IMR-90 (cell line): ENCODE results near the gene MFAP3. TPM values are rescaled to one million over a fixed set of nuclear protein-coding genes. Genes with fewer than 3 reads are reported as not detected.

Experiments
- ATAC-seq: fragments of 200-7000 bp; cut with Tn5 transposase; 2 replicates; pipeline ENCODE4 v1.9.1; 2020; ENCODE audit warnings: low read depth, mild to moderate bottlenecking, moderate library complexity
- Bru-seq: library from RNA; stranded (reverse); fragments of 400-500 nt; gene quantifications from one replicate; lab custom pipeline; 2021; lab: Mats Ljungman, UMichigan
- BruChase-seq, 2 experiments: library from RNA; stranded (reverse); fragments of 400-500 nt; gene quantifications; one replicate each; lab custom pipeline; 2021; lab: Mats Ljungman, UMichigan
- BruUV-seq: library from RNA; stranded (reverse); fragments of 400-500 nt; replicated peaks from 2 replicates; lab custom pipeline; 2021; lab: Mats Ljungman, UMichigan
- CTCF ChIA-PET: fragments of 300-600 bp; formaldehyde crosslinking; extraction: SDS; loops from one replicate; lab custom pipeline; 2021; ENCODE audit warnings: antibody characterized with exemption; lab: Yijun Ruan, JAX
- POLR2A ChIA-PET: fragments of 300-600 bp; sonication (Branson Sonifier 250); formaldehyde crosslinking; loops from one replicate; lab custom pipeline; 2022; ENCODE audit warnings: antibody characterized with exemption; ENCODE audit not compliant: unreplicated experiment; lab: Charles Lee
- DNase-seq: peaks from one replicate; pipeline ENCODE4 v3.0.0; 2013
- H2AFZ ChIP-seq: replicated peaks from 2 replicates; pipeline ENCODE3; 2013; ENCODE audit warnings: low read length, mild to moderate bottlenecking; ENCODE audit not compliant: poor library complexity
- H2AK5ac ChIP-seq: 2 replicates; pipeline ENCODE4 v1.6.1; 2013; ENCODE audit warnings: low read depth, low read length, inconsistent platforms
- H2AK9ac ChIP-seq: replicated peaks from 2 replicates; pipeline ENCODE3; 2013; ENCODE audit warnings: mild to moderate bottlenecking, low read depth, low read length, moderate library complexity; ENCODE audit not compliant: poor library complexity
- H2BK120ac ChIP-seq: 2 replicates; pipeline ENCODE4 v1.6.1; 2013; ENCODE audit warnings: low read depth, low read length, inconsistent platforms
- H2BK15ac ChIP-seq: 3 replicates; pipeline ENCODE4 v1.6.1; 2013; ENCODE audit warnings: low read depth, low read length, inconsistent platforms
- H2BK20ac ChIP-seq: 2 replicates; pipeline ENCODE4 v1.6.1; 2013; ENCODE audit warnings: low read depth, mild to moderate bottlenecking, inconsistent platforms, low read length, moderate library complexity
- H2BK5ac ChIP-seq: 2 replicates; pipeline ENCODE4 v1.6.1; 2013; ENCODE audit warnings: mild to moderate bottlenecking, low read depth, low read length, inconsistent platforms; ENCODE audit not compliant: poor library complexity, severe bottlenecking
- H3K14ac ChIP-seq: replicated peaks from 2 replicates; pipeline ENCODE4 v1.6.1; 2013; ENCODE audit warnings: low read depth, low read length, inconsistent platforms
- H3K18ac ChIP-seq: 2 replicates; pipeline ENCODE4 v1.6.1; 2013; ENCODE audit warnings: low read depth, low read length, control low read depth
- H3K23ac ChIP-seq: 2 replicates; pipeline ENCODE4 v1.6.1; 2013; ENCODE audit warnings: low read depth, low read length, inconsistent platforms
- H3K27ac ChIP-seq: 2 replicates; pipeline ENCODE4 v1.5.1; 2013; ENCODE audit warnings: mild to moderate bottlenecking, control low read depth, low read length; ENCODE audit not compliant: insufficient read depth
- H3K27me3 ChIP-seq: 2 replicates; pipeline ENCODE4 v1.6.1; 2013; ENCODE audit warnings: low read length; ENCODE audit not compliant: control insufficient read depth, insufficient read depth
- H3K36me3 ChIP-seq: 2 replicates; pipeline ENCODE4 v1.6.1; 2013; ENCODE audit warnings: low read length, mixed read lengths; ENCODE audit not compliant: control insufficient read depth, insufficient read depth
- H3K4ac ChIP-seq: 2 replicates; pipeline ENCODE4 v1.6.1; 2013; ENCODE audit warnings: low read depth, low read length, inconsistent platforms
- H3K4me1 ChIP-seq: 2 replicates; pipeline ENCODE4 v1.6.1; 2013; ENCODE audit warnings: low read length, mixed read lengths; ENCODE audit not compliant: control insufficient read depth, insufficient read depth
- H3K4me2 ChIP-seq: 2 replicates; pipeline ENCODE4 v1.6.1; 2013; ENCODE audit warnings: low read depth, mild to moderate bottlenecking, control low read depth, low read length, moderate library complexity
- H3K4me3 ChIP-seq: 2 replicates; pipeline ENCODE4 v1.5.1; 2013; ENCODE audit warnings: low read depth, mild to moderate bottlenecking, control low read depth, low read length, moderate library complexity; ENCODE audit not compliant: insufficient read depth
- H3K56ac ChIP-seq: 2 replicates; pipeline ENCODE4 v1.6.1; 2013; ENCODE audit warnings: low read length, inconsistent platforms; ENCODE audit not compliant: insufficient read depth; ENCODE audit errors: extremely low read depth
- H3K79me1 ChIP-seq, 2 experiments: 2 replicates each; pipeline ENCODE4 v1.6.1; 2013; ENCODE audit warnings: low read length in 2 of 2, inconsistent platforms in 1 of 2, low read depth in 1 of 2
- H3K9ac ChIP-seq: 2 replicates; pipeline ENCODE4 v1.6.1; 2013; ENCODE audit warnings: low read depth, low read length, control low read depth
- H3K9me1 ChIP-seq: 2 replicates; pipeline ENCODE4 v1.6.1; 2013; ENCODE audit warnings: low read length, inconsistent platforms; ENCODE audit not compliant: insufficient read depth
- H3K9me3 ChIP-seq: 2 replicates; pipeline ENCODE4 v1.6.1; 2013; ENCODE audit warnings: low read length; ENCODE audit not compliant: control insufficient read depth, insufficient read depth
- H4K20me1 ChIP-seq: 2 replicates; pipeline ENCODE4 v1.6.1; 2013; ENCODE audit warnings: low read length, inconsistent platforms; ENCODE audit not compliant: insufficient read depth
- H4K5ac ChIP-seq: 2 replicates; pipeline ENCODE4 v1.6.1; 2013; ENCODE audit warnings: mild to moderate bottlenecking, low read depth, low read length, control low read depth
- H4K8ac ChIP-seq, 2 experiments: 2 replicates each; pipeline ENCODE4 v1.6.1; 2013; ENCODE audit warnings: low read depth in 2 of 2, low read length in 2 of 2, control low read depth in 1 of 2, inconsistent platforms in 1 of 2
- H4K91ac ChIP-seq: 2 replicates; pipeline ENCODE4 v1.6.1; 2013; ENCODE audit warnings: low read depth, low read length, inconsistent platforms; ENCODE audit not compliant: insufficient read depth
- BHLHE40 ChIP-seq: fragments of 150-350 bp; IDR thresholded peaks from 2 replicates; pipeline ENCODE4 v1.6.1; 2016; ENCODE audit warnings: mild to moderate bottlenecking, low read depth, low read length
- CEBPB ChIP-seq: IDR thresholded peaks from 2 replicates; pipeline ENCODE4 v1.6.1; 2012; ENCODE audit warnings: low read depth, low read length, improper control_type of control experiment
- CHD1 ChIP-seq: IDR thresholded peaks from 2 replicates; pipeline ENCODE4 v1.6.1; 2012; ENCODE audit warnings: low read depth, low read length, improper control_type of control experiment
- ELK1 ChIP-seq: fragments of 150-350 bp; IDR thresholded peaks from 2 replicates; pipeline ENCODE4 v1.6.1; 2016; ENCODE audit warnings: low read depth, mild to moderate bottlenecking, low read length, moderate library complexity, borderline replicate concordance
- FOS ChIP-seq: fragments of 150-350 bp; IDR thresholded peaks from 2 replicates; pipeline ENCODE4 v1.6.1; 2016; ENCODE audit warnings: low read depth, low read length
- MAFK ChIP-seq: IDR thresholded peaks from 2 replicates; pipeline ENCODE4 v1.6.1; 2012; ENCODE audit warnings: low read depth, low read length, improper control_type of control experiment
- MAZ ChIP-seq: IDR thresholded peaks from 2 replicates; pipeline ENCODE4 v1.6.1; 2012; ENCODE audit warnings: low read depth, mild to moderate bottlenecking, low read length, improper control_type of control experiment, moderate library complexity, borderline replicate concordance
- MXI1 ChIP-seq: IDR thresholded peaks from 2 replicates; pipeline ENCODE4 v1.6.1; 2012; ENCODE audit warnings: low read depth, mild to moderate bottlenecking, low read length, moderate library complexity, borderline replicate concordance
- NFE2L2 ChIP-seq: fragments of 150-350 bp; IDR thresholded peaks from 2 replicates; pipeline ENCODE4 v1.6.1; 2016; ENCODE audit warnings: low read depth, mild to moderate bottlenecking, low read length
- POLR2A ChIP-seq: IDR thresholded peaks from 2 replicates; pipeline ENCODE4 v1.6.1; 2012; ENCODE audit warnings: mild to moderate bottlenecking, low read depth, low read length
- RCOR1 ChIP-seq: IDR thresholded peaks from 2 replicates; pipeline ENCODE4 v1.6.1; 2012; ENCODE audit warnings: mild to moderate bottlenecking, low read length, improper control_type of control experiment; ENCODE audit not compliant: insufficient replicate concordance
- RFX5 ChIP-seq: IDR thresholded peaks from 2 replicates; pipeline ENCODE4 v1.8.0; 2012; ENCODE audit warnings: low read depth, mild to moderate bottlenecking, low read length, moderate library complexity
- SMC3 ChIP-seq: fragments of 150-350 bp; IDR thresholded peaks from 2 replicates; pipeline ENCODE4 v1.6.1; 2016; ENCODE audit warnings: low read depth, mild to moderate bottlenecking, antibody characterized with exemption, low read length, moderate library complexity
- WGBS, 2 experiments: methylation state at CpG; one replicate each; pipeline versions ENCODE4 v1.1.5 to v1.1.7; 2013; ENCODE audit warnings: missing lambda C conversion rate in 2 of 2; ENCODE audit not compliant: insufficient read length in 1 of 2; ENCODE audit errors: extremely low coverage in 2 of 2; 5-methylcytosine and 5-hydroxymethylcytosine counted together
- dilution Hi-C: fragments of 300-500 bp; cut with HindIII; formaldehyde crosslinking; loops from one replicate; pipeline ENCODE4 v1.14.3; 2018; ENCODE audit warnings: low sequenced_read_pairs; ENCODE audit not compliant: unreplicated experiment
- in situ Hi-C: fragments of 300-500 bp; cut with MboI; formaldehyde crosslinking; loops from 3 replicates; pipeline ENCODE4 v1.14.3; 2019; ENCODE audit warnings: low sequenced_read_pairs, inconsistent platforms, mixed read lengths
- intact Hi-C: fragments of 100-400 bp; cut with micrococcal nuclease; formaldehyde crosslinking; loops from 2 replicates; pipeline ENCODE4 v1.10.0; 2022
- long read RNA-seq: library from polyadenylated mRNA; unstranded; transcript quantifications from one replicate; pipeline ENCODE4 v2.0.0, GENCODE V29; 2021; ENCODE audit not compliant: unreplicated experiment
- polyA plus RNA-seq, 3 experiments: library from polyadenylated mRNA; depleted of rRNA; stranded (reverse); fragments of >200 nt; gene quantifications; 2 replicates each; pipeline ENCODE4 v1.2.3, GENCODE V29; 2012; ENCODE audit warnings: low replicate concordance in 1 of 3
- total RNA-seq: library from RNA; depleted of rRNA; stranded (reverse); fragments of >200 nt; gene quantifications from 2 replicates; pipeline ENCODE4 v1.2.3, GENCODE V29; 2012; rRNA removed

MFAP3 gene
- 67.0 and 80.5 TPM in 2 replicates for total RNA-seq
- 12.6 and 15.2 TPM in 2 replicates for polyA plus RNA-seq (2012; rRNA removed)
- polyA plus RNA-seq (2012; cell fraction: cytosol; rRNA removed): 2.0 and 2.9 TPM in 2 replicates
- polyA plus RNA-seq (2012; cell fraction: nucleus; rRNA removed; ENCODE audit: low replicate concordance): 1.2 and 10.2 TPM in 2 replicates
- Bru-seq, nascent RNA: percentile 74 among the genes with signal in this experiment
- BruChase-seq, experiment 1, labeled RNA remaining after a 6-hour chase: percentile 70 among the genes with signal in this experiment
- BruChase-seq, experiment 2, labeled RNA remaining after a 2-hour chase: percentile 85 among the genes with signal in this experiment
- long read RNA-seq, transcript MFAP3-212 (3 exons, 643 nt): major isoform, 25 of 38 reads
- long read RNA-seq, partial matches to known transcripts: 1 of 38 reads
- long read RNA-seq, other reads (novel, unspliced or antisense): 9 of 38 reads

GRCh38 chr5:154038707-154039457 lies at the start of gene MFAP3, which contains the start of gene FAM114A2:
Gene MFAP3, plus strand, starts transcription at chr5:154038967. Its CDS starts 10,756 bp downstream, at chr5:154049723.
Gene FAM114A2, minus strand, starts transcription at chr5:154038910. Its CDS starts 3,957 bp downstream, at chr5:154034953.
- dilution Hi-C loops (no loop called here), in situ Hi-C loops (no loop called here), intact Hi-C loops (loop anchor here (5.0 kb wide), 1 partner anchor 42 kb away; no protein-coding TSS in a partner anchor)
- Histone ChIP-seq H2BK120ac (peak within 1 kb of the TSS; percentile 50; the same call in 1 of the 2 replicates), H4K8ac (peak within 1 kb of the TSS; percentile 95 to 98), H2AFZ (peak within 1 kb of the TSS; percentile 98), H3K79me1 (peaks cover 19 to 43% of the 10 kb centered on the region in 2 experiments), H2BK15ac (0 out of 3 replicates have a peak within 1 kb of the TSS, but pooled peaks have one; percentile 11), H4K5ac (peak within 1 kb of the TSS; percentile 65), H3K23ac (peak within 1 kb of the TSS; percentile 82), H3K18ac (peak within 1 kb of the TSS; percentile 27), H2BK5ac (peak within 1 kb of the TSS; percentile 47), H4K20me1 (no peaks in the 10 kb centered on the region), H3K27ac (peak within 1 kb of the TSS; percentile 64), H2AK9ac (peak within 1 kb of the TSS; percentile 79), H3K9ac (peak within 1 kb of the TSS; percentile 86), H3K36me3 (peaks cover 1% of the 10 kb centered on the region; the same call in 1 of the 2 replicates), H2BK20ac (no peak within 1 kb of the TSS), H3K27me3 (no peaks in the 10 kb centered on the region), H2AK5ac (peak within 1 kb of the TSS; percentile 21; the same call in 1 of the 2 replicates), H3K56ac (peak within 1 kb of the TSS; percentile 76), H3K9me1 (no peaks in the 10 kb centered on the region), H3K9me3 (no peaks in the 10 kb centered on the region), H4K91ac (peak within 1 kb of the TSS; percentile 71), H3K14ac (peak within 1 kb of the TSS; percentile 82), H3K4me1 (no peaks in the 10 kb centered on the region), H3K4me3 (peak within 1 kb of the TSS; percentile 59), H3K4me2 (peak within 1 kb of the TSS; percentile 94), H3K4ac (peak within 1 kb of the TSS; percentile 84)
- BruUV-seq: TSS peak; percentile 38
- 1% methylated on average over 36 of the region's 51 CpGs; no CpG with 5 or more reads in 1 of the 2 experiments for WGBS, 2 experiments
- TF ChIP-seq ELK1 (no peak), BHLHE40 (peak; percentile 83), RCOR1 (no peak), NFE2L2 (no peak), MAFK (peak; percentile 21; the same call in 1 of the 2 replicates), CHD1 (no peak), MXI1 (peak; percentile 77; the same call in 1 of the 2 replicates), POLR2A (peak; percentile 85), SMC3 (no peak), CEBPB (no peak), RFX5 (no peak), MAZ (peak; percentile 46; the same call in 1 of the 2 replicates), FOS (no peak)
- DNase-seq: peak; percentile 82
- ChIA-PET CTCF (interaction anchor here (0.9 to 1.1 kb wide), 2 partner anchors 15 to 1506 kb away, joined by 3 read pairs; no protein-coding TSS in a partner anchor), POLR2A (interaction anchor here (1.0 to 1.1 kb wide), 2 partner anchors 8 to 13 kb away, joined by 3 to 4 read pairs; no protein-coding TSS in a partner anchor)
- ATAC-seq: peak; percentile 98
